Fibroblast of lung (primary cell): ENCODE results near the gene B9D1. TPM values are rescaled to one million over a fixed set of nuclear protein-coding genes. Genes with fewer than 3 reads are reported as not detected.

Source experiments
- DNase-seq, 2 donors: peaks; one replicate each; pipeline versions ENCODE4 v3.0.0 to v3.0.0-alpha.2; 2010; ENCODE audit warnings: low read depth in 2 of 2
- H2AFZ ChIP-seq: 2 replicates; pipeline ENCODE4 v1.5.1; 2012; ENCODE audit warnings: low read length, control low read depth, inconsistent platforms
- H3K27ac ChIP-seq: 2 replicates; pipeline ENCODE4 v1.5.1; 2011; ENCODE audit warnings: low read length, control low read depth; ENCODE audit not compliant: insufficient read depth
- H3K27me3 ChIP-seq: 2 replicates; pipeline ENCODE4 v1.5.1; 2011; ENCODE audit warnings: mild to moderate bottlenecking, low read length; ENCODE audit not compliant: control insufficient read depth, insufficient read depth
- H3K36me3 ChIP-seq: 2 replicates; pipeline ENCODE4 v1.5.1; 2011; ENCODE audit warnings: low read length; ENCODE audit not compliant: control insufficient read depth, insufficient read depth
- H3K4me1 ChIP-seq: 2 replicates; pipeline ENCODE4 v1.5.1; 2011; ENCODE audit warnings: low read length; ENCODE audit not compliant: control insufficient read depth, insufficient read depth; ENCODE audit errors: extremely low read depth
- H3K4me2 ChIP-seq: 2 replicates; pipeline ENCODE4 v1.5.1; 2011; ENCODE audit warnings: low read length, control low read depth; ENCODE audit not compliant: insufficient read depth; ENCODE audit errors: extremely low read depth
- H3K4me3 ChIP-seq, 4 experiments: fragments of 200-600 bp in 1 of 4; sonication (generic) in 1 of 4; replicated peaks in 1 of 4; 2 replicates each; pipeline ENCODE4 v1.5.1; 2011 to 2016; ENCODE audit warnings: low read length in 4 of 4, low read depth in 3 of 4, mild to moderate bottlenecking in 3 of 4, control low read depth in 2 of 4, inconsistent platforms in 1 of 4, mixed read lengths in 1 of 4; ENCODE audit not compliant: insufficient read depth in 1 of 4; ENCODE audit errors: control extremely low read depth in 1 of 4
- H3K79me2 ChIP-seq: 2 replicates; pipeline ENCODE4 v1.5.1; 2012; ENCODE audit warnings: mild to moderate bottlenecking, low read length, inconsistent platforms; ENCODE audit not compliant: control insufficient read depth, insufficient read depth
- H3K9ac ChIP-seq: 2 replicates; pipeline ENCODE4 v1.5.1; 2011; ENCODE audit warnings: mild to moderate bottlenecking, low read length, control low read depth; ENCODE audit not compliant: insufficient read depth
- H3K9me3 ChIP-seq: 2 replicates; pipeline ENCODE4 v1.5.1; 2012; ENCODE audit warnings: low read depth, low read length; ENCODE audit not compliant: control insufficient read depth, insufficient read depth
- H4K20me1 ChIP-seq: 2 replicates; pipeline ENCODE4 v1.5.1; 2011; ENCODE audit warnings: low read length; ENCODE audit not compliant: control insufficient read depth, insufficient read depth; ENCODE audit errors: extremely low read depth
- EZH2 ChIP-seq: IDR thresholded peaks from 2 replicates; pipeline ENCODE4 v1.5.1; 2012; ENCODE audit warnings: low read length, control low read depth, mild to moderate bottlenecking; ENCODE audit errors: missing control alignments
- polyA plus RNA-seq, 2 donors: library from polyadenylated mRNA; depleted of rRNA in 1 of 2; stranded (reverse) in 1 of 2; unstranded in 1 of 2; fragments of >200 nt; gene quantifications; 2 replicates each; pipeline ENCODE4 v1.2.1, GENCODE V29; 2011 to 2012; ENCODE audit warnings: missing spikeins in 1 of 2
- total RNA-seq: library from RNA; depleted of rRNA; stranded (reverse); fragments of >200 nt; gene quantifications from 2 replicates; pipeline ENCODE4 v1.2.1, GENCODE V29; 2014
- TF ChIP-seq, protein P1 (sequence below), 2 donors: IDR thresholded peaks in 1 of 2; conservative IDR thresholded peaks in 1 of 2; 1 replicate in 1 of 2; 2 replicates in 1 of 2; pipeline ENCODE4 v1.5.1; 2011 to 2012; ENCODE audit warnings: low read length in 2 of 2, control low read depth in 1 of 2, inconsistent platforms in 1 of 2, low read depth in 1 of 2, mild to moderate bottlenecking in 1 of 2

Gene B9D1
- total and polyA plus RNA-seq, 2 donors (not counting 1 experiment from before 2014, with no cell fraction given), result 35.7 to 38.5 TPM

DNA sequence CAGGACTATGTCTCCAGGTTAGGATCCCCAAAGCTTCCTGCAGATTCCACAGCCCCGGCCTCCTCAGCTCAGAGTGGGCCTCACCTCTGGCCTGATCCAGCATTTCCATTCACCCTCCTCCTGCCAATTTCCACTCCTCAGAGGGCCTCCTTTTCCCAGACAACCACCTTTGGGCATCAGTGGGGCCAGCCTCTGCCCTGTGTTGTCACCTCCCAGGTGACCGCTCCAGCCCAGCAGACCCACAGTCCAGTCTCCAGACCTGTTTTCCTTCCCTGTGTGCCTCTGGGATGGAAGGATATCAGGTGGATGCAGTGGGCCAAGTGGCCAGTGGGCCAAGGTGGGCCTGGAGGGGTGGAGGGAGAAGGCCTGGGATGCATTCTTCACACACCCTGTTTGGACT lies 32.7 kb downstream of the B9D1 start:
- no peak overlapping the region for H3K4me2 ChIP-seq
- H3K4me1 ChIP-seq, result peaks cover 18% of the 10 kb centered on the region
- H3K27ac ChIP-seq, result no peak overlapping the region
- no peak overlapping the region for H2AFZ ChIP-seq
- H3K9me3 ChIP-seq, result no peaks in the 10 kb centered on the region
- H3K79me2 ChIP-seq, result no peaks in the 10 kb centered on the region
- no peak for DNase-seq
- no peak overlapping the region for H3K9ac ChIP-seq
- peaks cover 10% of the 10 kb centered on the region for H3K36me3 ChIP-seq
- H3K27me3 ChIP-seq, result no peaks in the 10 kb centered on the region
- no peak for TF ChIP-seq EZH2
- TF ChIP-seq, protein P1, sequence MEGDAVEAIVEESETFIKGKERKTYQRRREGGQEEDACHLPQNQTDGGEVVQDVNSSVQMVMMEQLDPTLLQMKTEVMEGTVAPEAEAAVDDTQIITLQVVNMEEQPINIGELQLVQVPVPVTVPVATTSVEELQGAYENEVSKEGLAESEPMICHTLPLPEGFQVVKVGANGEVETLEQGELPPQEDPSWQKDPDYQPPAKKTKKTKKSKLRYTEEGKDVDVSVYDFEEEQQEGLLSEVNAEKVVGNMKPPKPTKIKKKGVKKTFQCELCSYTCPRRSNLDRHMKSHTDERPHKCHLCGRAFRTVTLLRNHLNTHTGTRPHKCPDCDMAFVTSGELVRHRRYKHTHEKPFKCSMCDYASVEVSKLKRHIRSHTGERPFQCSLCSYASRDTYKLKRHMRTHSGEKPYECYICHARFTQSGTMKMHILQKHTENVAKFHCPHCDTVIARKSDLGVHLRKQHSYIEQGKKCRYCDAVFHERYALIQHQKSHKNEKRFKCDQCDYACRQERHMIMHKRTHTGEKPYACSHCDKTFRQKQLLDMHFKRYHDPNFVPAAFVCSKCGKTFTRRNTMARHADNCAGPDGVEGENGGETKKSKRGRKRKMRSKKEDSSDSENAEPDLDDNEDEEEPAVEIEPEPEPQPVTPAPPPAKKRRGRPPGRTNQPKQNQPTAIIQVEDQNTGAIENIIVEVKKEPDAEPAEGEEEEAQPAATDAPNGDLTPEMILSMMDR (conservative IDR thresholded peaks at IDR 0.05 in 1 of 2, IDR thresholded peaks at IDR 0.05 in 1 of 2; ENCODE audit: low read depth in 1 of 2, low read length in 2 of 2), result no peak
- no peak overlapping the region for H3K4me3 ChIP-seq
- H4K20me1 ChIP-seq, result no peaks in the 10 kb centered on the region

DNA sequence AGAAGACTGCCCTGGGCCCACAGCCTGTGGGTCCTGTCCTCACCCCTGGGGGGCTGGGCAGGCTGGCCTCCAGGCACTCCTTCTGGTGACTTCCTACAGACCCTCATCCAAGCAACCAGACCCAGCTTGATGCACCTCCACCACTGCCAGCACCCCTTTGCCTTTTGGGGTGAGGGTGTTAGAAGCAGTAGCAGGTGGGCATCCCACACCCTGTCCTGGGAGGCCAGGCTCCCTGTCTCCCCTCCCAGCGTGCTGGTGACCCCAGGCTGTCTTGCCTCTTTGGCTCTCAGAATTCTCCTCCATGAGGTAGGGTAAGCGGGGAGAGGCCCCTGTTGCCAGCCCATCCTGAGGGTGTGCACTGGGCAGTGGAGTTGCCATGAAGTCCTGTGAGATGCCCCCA lies 33.4 kb downstream of the B9D1 start:
- Histone ChIP-seq H3K27ac (no peak overlapping the region), H3K79me2 (no peaks in the 10 kb centered on the region), H3K4me3 (no peak overlapping the region), H3K27me3 (no peaks in the 10 kb centered on the region), H3K4me1 (peaks cover 18% of the 10 kb centered on the region), H3K36me3 (peaks cover 8% of the 10 kb centered on the region), H3K4me2 (no peak overlapping the region), H4K20me1 (no peaks in the 10 kb centered on the region), H3K9me3 (no peaks in the 10 kb centered on the region), H2AFZ (no peak overlapping the region), H3K9ac (no peak overlapping the region)
- no peak for TF ChIP-seq EZH2
- TF ChIP-seq, protein P1 (conservative IDR thresholded peaks at IDR 0.05 in 1 of 2, IDR thresholded peaks at IDR 0.05 in 1 of 2; ENCODE audit: low read depth in 1 of 2, low read length in 2 of 2), result no peak
- DNase-seq, result no peak

DNA sequence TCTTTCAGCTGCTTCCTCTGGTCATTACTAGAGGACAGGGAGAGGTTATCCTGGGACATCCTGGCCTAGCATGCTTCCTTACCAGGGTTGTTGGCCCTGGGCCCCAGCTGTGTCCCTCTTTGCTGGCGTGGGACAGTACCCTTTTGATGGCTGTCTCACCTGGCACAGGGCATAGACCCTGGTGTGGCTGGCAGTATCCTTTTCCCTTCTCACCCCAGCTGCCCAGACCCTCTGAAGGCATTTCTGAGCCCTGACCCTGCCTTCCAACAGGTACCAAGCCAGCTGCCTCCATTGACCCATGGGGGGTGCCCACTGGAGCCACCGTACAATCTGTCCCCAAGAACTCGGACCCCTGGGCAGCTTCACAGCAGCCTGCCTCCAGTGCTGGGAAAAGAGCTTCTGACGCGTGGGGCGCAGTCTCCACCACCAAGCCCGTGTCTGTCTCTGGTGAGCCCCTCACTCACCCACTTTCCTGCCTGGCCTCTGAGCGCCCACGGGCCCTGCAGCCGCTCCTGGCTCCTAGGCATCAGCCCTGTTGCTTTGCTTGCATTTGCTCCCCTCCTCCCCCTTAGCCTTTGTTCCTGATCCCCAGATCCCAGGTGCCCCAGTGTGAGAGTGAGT lies 34.0 kb downstream of the B9D1 start:
- no peaks in the 10 kb centered on the region for H3K79me2 ChIP-seq
- no peaks in the 10 kb centered on the region for H3K27me3 ChIP-seq
- no peak overlapping the region for H3K4me2 ChIP-seq
- H3K36me3 ChIP-seq, result peaks cover 3% of the 10 kb centered on the region
- H3K9me3 ChIP-seq, result no peaks in the 10 kb centered on the region
- no peak overlapping the region for H3K4me3 ChIP-seq
- no peak overlapping the region for H3K9ac ChIP-seq
- H2AFZ ChIP-seq, result no peak overlapping the region
- no peak overlapping the region for H3K27ac ChIP-seq
- peaks cover 18% of the 10 kb centered on the region for H3K4me1 ChIP-seq
- no peak for DNase-seq
- H4K20me1 ChIP-seq, result no peaks in the 10 kb centered on the region
- TF ChIP-seq, protein P1 (conservative IDR thresholded peaks at IDR 0.05 in 1 of 2, IDR thresholded peaks at IDR 0.05 in 1 of 2; ENCODE audit: low read depth in 1 of 2, low read length in 2 of 2), result no peak
- TF ChIP-seq EZH2, result no peak
